Stimulated activated CD4-positive, alpha-beta T cell treated with anti-CD3 and anti-CD28 coated beads, Interleukin-15, amount 100 ng/mL, for 1 hour (primary cell): Measurements from ENCODE around the gene NYAP2.

ENCODE experiments used
- DNase-seq, 2 donors: peaks; one replicate each; pipeline ENCODE4 v3.0.0-alpha.2; 2020; ENCODE audit warnings: low read depth in 1 of 2, low spot score in 1 of 2

NYAP2 gene

GRCh38 chr2:225556461-225556860 lies 157.0 kb downstream of the NYAP2 start:
- DNase-seq, result no peak

GRCh38 chr2:225558399-225559071 lies 159.0 kb downstream of the NYAP2 start:
- DNase-seq, result no peak

DNA sequence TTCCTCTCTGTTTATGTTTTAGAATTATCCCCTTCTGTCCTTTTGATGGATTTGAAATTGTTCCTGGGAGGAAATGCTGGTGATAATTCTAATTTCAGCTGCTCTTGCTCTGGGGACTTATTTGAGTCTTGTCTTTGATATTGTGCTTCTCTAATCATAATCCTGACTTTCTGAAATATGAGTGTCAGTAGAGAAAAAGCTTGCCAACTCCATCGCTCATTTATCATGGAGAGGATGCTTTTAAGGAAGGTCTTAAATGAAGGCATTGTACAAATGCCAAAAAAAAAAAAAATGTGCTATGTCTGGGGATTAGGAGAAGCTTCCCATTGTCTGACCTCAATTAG lies 159.5 kb downstream of the NYAP2 start:
- DNase-seq, result no peak

GRCh38 chr2:225566798-225567197 lies 167.3 kb downstream of the NYAP2 start:
- no peak for DNase-seq

DNA sequence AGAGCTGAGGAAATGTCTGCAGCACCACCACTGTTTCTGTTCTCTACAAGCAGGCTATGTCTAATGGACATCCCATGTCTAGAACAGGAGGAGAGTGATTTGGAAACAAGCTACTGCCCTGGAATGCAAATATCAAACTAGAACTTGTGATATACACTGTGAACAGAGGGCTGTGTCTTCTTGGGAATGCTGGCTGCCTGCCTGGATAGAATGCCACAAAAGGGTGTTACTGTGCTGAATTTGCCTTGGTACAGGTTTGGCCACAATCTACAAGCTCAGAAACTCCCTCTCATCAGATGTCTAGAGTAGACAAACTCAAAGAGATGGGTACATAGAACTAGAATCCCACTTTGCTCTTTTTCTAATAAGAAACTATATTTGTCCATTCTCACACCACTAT lies 170.5 kb downstream of the NYAP2 start:
- DNase-seq, result no peak

DNA sequence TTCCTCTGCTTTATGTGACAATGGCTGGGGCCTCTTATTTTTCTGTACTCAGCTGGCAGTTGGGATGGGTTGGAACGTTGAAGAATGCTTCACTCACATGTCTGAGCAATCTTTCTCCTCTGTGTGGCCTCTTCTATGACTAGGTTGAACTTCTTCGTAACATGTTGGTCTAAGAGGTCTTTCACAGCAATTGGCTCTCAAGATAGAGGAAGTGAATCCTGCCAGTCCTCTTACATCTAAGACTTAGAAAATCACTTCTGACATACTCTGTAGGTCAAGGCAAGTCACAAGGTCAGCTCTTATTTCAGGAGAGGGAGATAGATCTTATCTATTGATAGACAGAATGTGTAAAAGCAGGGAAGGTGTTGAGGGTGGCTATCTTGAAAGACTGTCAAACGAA lies 174.1 kb downstream of the NYAP2 start:
- no peak for DNase-seq

- no peak for DNase-seq
Measured at GRCh38 chr2:225574582-225575138, 175.2 kb downstream of the NYAP2 start.

DNA sequence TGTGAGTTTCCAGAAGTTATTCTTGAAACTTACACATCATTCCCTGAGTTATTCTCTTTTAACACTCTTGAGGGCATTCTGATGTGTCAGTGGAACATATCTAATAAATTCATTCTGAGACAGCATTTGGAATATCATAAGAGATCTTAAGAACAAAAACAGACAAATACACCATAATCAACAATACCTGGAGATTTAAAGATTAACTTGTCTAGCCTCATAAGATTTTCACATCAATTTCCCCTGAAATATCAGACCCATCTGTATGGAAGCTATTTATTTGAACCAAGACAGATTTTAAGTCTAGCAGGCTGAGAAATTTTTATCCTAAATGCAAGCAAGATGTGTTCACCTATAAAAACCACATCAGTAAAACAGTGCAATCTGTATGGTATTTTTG lies 181.6 kb downstream of the NYAP2 start:
- no peak for DNase-seq

DNA sequence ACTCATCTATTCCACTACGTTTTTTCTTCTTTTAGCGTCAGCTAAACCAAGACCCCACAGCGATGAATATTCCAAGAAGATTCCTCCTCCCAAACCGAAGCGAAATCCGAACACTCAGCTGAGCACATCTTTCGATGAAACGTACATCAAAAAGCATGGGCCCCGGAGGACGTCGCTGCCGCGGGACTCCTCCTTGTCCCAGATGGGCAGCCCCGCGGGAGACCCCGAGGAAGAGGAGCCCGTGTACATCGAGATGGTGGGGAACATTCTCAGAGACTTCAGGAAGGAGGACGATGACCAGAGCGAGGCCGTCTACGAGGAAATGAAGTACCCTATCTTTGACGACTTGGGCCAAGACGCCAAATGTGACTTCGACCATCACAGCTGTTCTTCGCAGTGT lies 182.4 kb downstream of the NYAP2 start:
- DNase-seq, result no peak

GRCh38 chr2:225582355-225583116 lies 183.0 kb downstream of the NYAP2 start:
- DNase-seq, result no peak

GRCh38 chr2:225584796-225585195 lies 185.3 kb downstream of the NYAP2 start:
- DNase-seq, result no peak

GRCh38 chr2:225590932-225591331 lies 191.4 kb downstream of the NYAP2 start:
- no peak for DNase-seq

- no peak for DNase-seq
Measured at GRCh38 chr2:225597911-225598310, 198.4 kb downstream of the NYAP2 start.

DNA sequence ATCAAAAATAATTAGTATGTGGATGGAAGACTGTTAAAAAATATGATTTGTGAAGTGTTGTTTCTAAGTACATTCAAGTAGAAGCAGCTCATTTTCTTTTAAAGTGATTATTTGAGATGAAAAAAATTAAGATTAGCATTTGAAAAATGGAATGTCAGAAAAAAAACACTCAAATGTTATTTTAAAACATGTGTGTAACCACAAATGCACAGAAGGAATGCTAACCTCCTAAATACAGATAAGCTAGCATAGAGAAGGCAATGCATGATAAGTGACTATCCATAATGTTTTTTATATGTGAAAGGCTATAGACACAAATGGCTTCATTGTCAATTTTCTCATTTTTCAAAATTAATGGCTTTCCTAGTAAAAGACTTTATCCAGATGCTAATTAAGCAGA lies 198.9 kb downstream of the NYAP2 start:
- no peak for DNase-seq

DNA sequence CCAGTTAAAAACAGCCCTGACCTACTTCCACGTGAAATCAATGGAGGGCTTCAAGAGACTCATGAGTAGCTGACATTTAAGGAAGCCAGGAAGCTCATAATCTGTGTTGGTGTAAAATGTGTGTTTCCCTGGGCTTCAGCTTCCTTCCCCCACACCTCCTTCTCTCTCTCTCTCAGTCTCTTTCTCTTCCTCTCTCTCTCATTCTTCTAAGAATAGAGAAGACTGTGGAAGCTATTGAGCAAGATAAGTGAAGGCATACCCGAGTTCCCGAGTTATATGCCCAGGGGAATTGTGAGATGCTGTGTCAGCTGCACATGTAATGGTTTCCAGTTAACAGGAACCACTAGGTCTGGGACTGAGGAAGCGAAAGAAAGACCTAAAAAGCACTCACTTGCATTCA lies 199.4 kb downstream of the NYAP2 start:
- DNase-seq, result no peak

DNA sequence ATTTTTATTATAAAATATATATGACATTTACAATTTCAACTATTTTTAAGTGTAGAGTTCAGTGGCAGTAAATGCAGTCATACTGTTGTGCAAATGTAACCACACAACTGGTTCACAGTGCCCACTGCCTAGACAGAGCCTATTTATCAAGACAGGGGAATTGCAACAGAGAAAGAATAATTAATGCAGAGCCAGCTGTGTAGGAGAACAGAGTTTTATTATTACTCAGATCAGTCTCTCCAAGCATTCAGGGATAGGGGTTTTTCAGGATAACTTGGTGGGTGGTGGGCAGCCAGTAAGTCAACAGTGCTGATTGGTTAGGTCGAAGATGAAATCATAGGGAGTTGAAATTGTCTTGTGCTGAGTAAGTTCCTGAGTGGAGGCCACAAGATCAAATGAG lies 200.3 kb downstream of the NYAP2 start:
- no peak for DNase-seq

- DNase-seq, result no peak
Measured at GRCh38 chr2:225600444-225600843, 200.9 kb downstream of the NYAP2 start.

- no peak for DNase-seq
Measured at GRCh38 chr2:225600865-225601264, 201.4 kb downstream of the NYAP2 start.

GRCh38 chr2:225602205-225602604 lies 202.7 kb downstream of the NYAP2 start:
- no peak for DNase-seq

DNA sequence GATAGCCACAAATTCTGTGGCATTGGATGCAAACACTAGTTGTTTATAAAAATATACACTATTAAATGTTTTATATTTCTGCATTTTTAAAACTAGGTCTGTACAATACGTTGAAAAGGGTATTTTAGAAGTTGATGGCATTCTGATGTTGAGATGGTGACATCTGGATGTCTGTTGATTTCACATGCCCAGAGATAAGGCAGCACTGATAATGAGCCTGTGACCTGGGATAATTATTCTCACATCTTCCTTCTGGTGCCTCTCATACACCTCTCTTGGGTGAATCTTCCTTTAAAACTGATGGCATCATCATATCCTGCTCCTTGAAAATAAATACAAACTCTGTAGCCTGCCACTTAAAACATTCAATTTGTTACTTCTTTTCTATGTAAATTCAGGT lies 208.6 kb downstream of the NYAP2 start:
- no peak for DNase-seq

DNA sequence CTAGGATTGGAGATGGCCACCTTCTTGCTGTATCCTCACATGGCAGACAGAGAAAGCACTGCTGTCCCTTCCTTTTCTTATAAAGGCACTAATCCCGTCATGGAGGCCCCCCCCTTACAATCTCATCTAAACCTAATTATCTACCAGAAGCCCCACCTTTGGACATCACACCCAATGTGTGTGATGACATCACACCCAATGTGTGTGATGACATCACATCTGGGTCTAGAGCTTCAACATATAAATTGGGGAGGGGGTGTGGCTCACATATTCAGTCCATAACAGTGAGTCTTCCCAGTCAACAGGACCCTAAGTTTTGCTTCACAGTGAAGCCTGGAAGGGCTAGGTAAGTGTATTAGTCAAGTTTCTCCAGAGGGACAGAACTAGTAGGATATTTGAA lies 213.1 kb downstream of the NYAP2 start:
- DNase-seq, result no peak

DNA sequence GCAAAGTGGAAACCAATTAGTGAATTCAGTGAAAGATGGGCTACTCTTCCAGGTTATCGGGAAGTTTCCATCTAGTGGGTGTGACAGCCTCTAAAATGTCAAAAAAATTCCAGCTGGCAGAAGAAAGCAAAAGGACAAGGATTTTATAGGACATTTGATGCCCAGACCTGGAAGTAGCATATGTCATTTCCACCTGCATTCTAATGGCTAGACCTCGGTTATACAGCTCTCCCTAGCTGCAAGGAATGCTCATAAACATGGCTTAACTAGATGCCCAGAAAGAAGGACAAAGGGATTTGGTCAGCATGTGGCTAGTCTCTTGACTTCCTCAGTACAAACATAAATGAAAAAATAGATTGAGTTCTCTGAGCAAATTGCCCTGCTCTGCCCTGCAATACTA lies 215.4 kb downstream of the NYAP2 start:
- DNase-seq, result no peak

- no peak for DNase-seq
Measured at GRCh38 chr2:225615514-225615913, 216.0 kb downstream of the NYAP2 start.
